K562 (cell line): ENCODE data around the gene AQP11. TPM values are rescaled to one million over a fixed set of nuclear protein-coding genes. Genes with fewer than 3 reads are reported as not detected.
A peak's percentile ranks its signal among the peaks of the same experiment; 100 is the strongest.

ENCODE experiments used
- DPF2 ChIP-seq: fragments of 450-650 bp; IDR thresholded peaks from 2 replicates; pipeline ENCODE4 v1.6.1; 2016
- MXI1 ChIP-seq: IDR thresholded peaks from 2 replicates; pipeline ENCODE4 v1.6.1; 2011; ENCODE audit warnings: low read depth, mild to moderate bottlenecking, improper control_type of control experiment, low read length
- POLR2AphosphoS2 ChIP-seq: IDR thresholded peaks from 2 replicates; pipeline ENCODE4 v1.6.1; 2012; ENCODE audit warnings: low read length, improper control_type of control experiment
- SRSF3 ChIP-seq: fragments of 200-400 bp; formaldehyde crosslinking; IDR thresholded peaks from 2 replicates; pipeline ENCODE4 v1.6.1; 2016; ENCODE audit warnings: mild to moderate bottlenecking, low read length, moderate library complexity; ENCODE audit not compliant: insufficient read depth
- TAF7 ChIP-seq: fragments of 450-650 bp; IDR thresholded peaks from 2 replicates; pipeline ENCODE4 v1.6.1; 2016; ENCODE audit warnings: missing genetic modification characterization, missing compliant biosample characterization
- TAF9B ChIP-seq: fragments of 450-650 bp; IDR thresholded peaks from 2 replicates; pipeline ENCODE4 v1.6.1; 2018; ENCODE audit warnings: mild to moderate bottlenecking; ENCODE audit not compliant: partially characterized antibody
- ZBTB7A ChIP-seq: IDR thresholded peaks from 2 replicates; pipeline ENCODE4 v1.6.1; 2011; ENCODE audit warnings: low read depth, mild to moderate bottlenecking, low read length, moderate library complexity, borderline replicate concordance; ENCODE audit not compliant: control insufficient read depth
- ZMIZ1 ChIP-seq, 2 experiments: fragments of 150-350 bp in 1 of 2; IDR thresholded peaks; 2 replicates each; pipeline ENCODE4 v1.6.1; 2012 to 2016; ENCODE audit warnings: low read depth in 2 of 2, low read length in 2 of 2, mild to moderate bottlenecking in 1 of 2, moderate library complexity in 1 of 2
- ZNF589 ChIP-seq: fragments of 200-800 bp; sonication (Bioruptor generic); IDR thresholded peaks from 2 replicates; pipeline ENCODE4 v1.6.1; 2016; ENCODE audit warnings: low read depth, missing genetic modification characterization, missing compliant biosample characterization
- polyA plus RNA-seq, 8 experiments: library from polyadenylated mRNA; depleted of rRNA in 4 of 8; stranded (reverse) in 5 of 8; unstranded in 3 of 8; fragments of >200 nt; fragmentation: Nextera tagmentation in 2 of 8; fragmentation: Illumina TruSeq in 1 of 8; extraction: Ambion mirVana in 2 of 8; extraction: Trizol in 1 of 8; gene quantifications; 2 replicates each; pipeline versions ENCODE4 v1.2.1 to v1.2.3, GENCODE V29; 2011 to 2014; ENCODE audit warnings: inconsistent platforms in 1 of 8, missing spikeins in 1 of 8
- total RNA-seq, 7 experiments: library from RNA; depleted of rRNA in 6 of 7; stranded (reverse); fragments of >200 nt in 6 of 7; fragmentation: Illumina TruSeq in 2 of 7; extraction: Trizol in 2 of 7; gene quantifications; 2 replicates each; pipeline versions ENCODE4 v1.2.1 to v1.2.3, GENCODE V29; 2011 to 2021; ENCODE audit warnings: low replicate concordance in 1 of 7
- TF ChIP-seq, protein P1 (sequence below): fragments of 150-350 bp; conservative IDR thresholded peaks from 2 replicates; pipeline ENCODE4 v1.6.1; 2014; ENCODE audit warnings: low read length
- TF ChIP-seq, protein P2 (sequence below): fragments of 450-650 bp; IDR thresholded peaks from 2 replicates; pipeline ENCODE4 v1.6.1; 2016; ENCODE audit warnings: borderline replicate concordance

Gene AQP11
- total and polyA plus RNA-seq, 9 of the 15 experiments (the other 6 are each of a cell fraction or from before 2014, with no cell fraction given): 0.09 to 1.0 (median 0.36) TPM

DNA sequence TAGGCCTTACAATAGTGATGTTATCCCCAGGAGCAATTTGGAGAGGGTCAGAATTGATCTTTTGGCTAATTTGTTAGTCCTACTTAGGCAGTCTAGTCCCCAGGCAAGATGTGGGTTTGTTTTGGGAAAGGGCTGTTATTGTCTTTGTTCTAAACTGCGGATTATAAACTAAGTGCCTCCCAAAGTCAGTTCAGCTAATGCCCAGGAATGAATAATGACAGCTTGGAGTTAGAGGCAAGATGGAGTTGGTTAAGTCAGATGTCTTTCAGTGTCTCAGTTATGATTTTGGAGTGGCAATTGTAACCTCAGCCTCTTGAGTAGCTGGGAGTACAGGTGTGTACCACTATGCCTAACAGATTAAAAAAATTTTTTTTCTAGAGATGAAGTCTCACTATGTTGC lies 55.1 kb downstream of the AQP11 start (continued):
- no peak for TF ChIP-seq ZMIZ1 (IDR thresholded peaks at IDR 0.05; ENCODE audit: low read depth in 2 of 2, low read length in 2 of 2)
- peak; percentile 60 for TF ChIP-seq DPF2
- TF ChIP-seq MXI1: no peak
- no peak for TF ChIP-seq ZBTB7A
- TF ChIP-seq ZNF589 (CRISPR knock-in tag): 0 out of 2 replicates have a peak, but pooled peaks have one; percentile 65
- TF ChIP-seq, protein P1, sequence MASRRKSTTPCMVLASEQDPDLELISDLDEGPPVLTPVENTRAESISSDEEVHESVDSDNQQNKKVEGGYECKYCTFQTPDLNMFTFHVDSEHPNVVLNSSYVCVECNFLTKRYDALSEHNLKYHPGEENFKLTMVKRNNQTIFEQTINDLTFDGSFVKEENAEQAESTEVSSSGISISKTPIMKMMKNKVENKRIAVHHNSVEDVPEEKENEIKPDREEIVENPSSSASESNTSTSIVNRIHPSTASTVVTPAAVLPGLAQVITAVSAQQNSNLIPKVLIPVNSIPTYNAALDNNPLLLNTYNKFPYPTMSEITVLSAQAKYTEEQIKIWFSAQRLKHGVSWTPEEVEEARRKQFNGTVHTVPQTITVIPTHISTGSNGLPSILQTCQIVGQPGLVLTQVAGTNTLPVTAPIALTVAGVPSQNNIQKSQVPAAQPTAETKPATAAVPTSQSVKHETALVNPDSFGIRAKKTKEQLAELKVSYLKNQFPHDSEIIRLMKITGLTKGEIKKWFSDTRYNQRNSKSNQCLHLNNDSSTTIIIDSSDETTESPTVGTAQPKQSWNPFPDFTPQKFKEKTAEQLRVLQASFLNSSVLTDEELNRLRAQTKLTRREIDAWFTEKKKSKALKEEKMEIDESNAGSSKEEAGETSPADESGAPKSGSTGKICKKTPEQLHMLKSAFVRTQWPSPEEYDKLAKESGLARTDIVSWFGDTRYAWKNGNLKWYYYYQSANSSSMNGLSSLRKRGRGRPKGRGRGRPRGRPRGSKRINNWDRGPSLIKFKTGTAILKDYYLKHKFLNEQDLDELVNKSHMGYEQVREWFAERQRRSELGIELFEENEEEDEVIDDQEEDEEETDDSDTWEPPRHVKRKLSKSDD: no peak
- no peak for TF ChIP-seq TAF9B
- no peak for TF ChIP-seq POLR2AphosphoS2
- TF ChIP-seq TAF7 (tag): peak; percentile 67
- TF ChIP-seq, protein P2, sequence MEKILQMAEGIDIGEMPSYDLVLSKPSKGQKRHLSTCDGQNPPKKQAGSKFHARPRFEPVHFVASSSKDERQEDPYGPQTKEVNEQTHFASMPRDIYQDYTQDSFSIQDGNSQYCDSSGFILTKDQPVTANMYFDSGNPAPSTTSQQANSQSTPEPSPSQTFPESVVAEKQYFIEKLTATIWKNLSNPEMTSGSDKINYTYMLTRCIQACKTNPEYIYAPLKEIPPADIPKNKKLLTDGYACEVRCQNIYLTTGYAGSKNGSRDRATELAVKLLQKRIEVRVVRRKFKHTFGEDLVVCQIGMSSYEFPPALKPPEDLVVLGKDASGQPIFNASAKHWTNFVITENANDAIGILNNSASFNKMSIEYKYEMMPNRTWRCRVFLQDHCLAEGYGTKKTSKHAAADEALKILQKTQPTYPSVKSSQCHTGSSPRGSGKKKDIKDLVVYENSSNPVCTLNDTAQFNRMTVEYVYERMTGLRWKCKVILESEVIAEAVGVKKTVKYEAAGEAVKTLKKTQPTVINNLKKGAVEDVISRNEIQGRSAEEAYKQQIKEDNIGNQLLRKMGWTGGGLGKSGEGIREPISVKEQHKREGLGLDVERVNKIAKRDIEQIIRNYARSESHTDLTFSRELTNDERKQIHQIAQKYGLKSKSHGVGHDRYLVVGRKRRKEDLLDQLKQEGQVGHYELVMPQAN: no peak
- no peak for TF ChIP-seq SRSF3
